Astrocyte of the cerebellum (primary cell): ENCODE measurements around the gene ATP2B1.

Source experiments
- DNase-seq: peaks from one replicate; pipeline ENCODE4 v3.0.0-alpha.2; 2011; ENCODE audit warnings: low read depth
- H3K4me3 ChIP-seq: 2 replicates; pipeline ENCODE4 v1.5.1; 2011; ENCODE audit warnings: mild to moderate bottlenecking, low read depth, low read length, moderate library complexity
- CTCF ChIP-seq: IDR thresholded peaks from 2 replicates; pipeline ENCODE4 v1.5.1; 2012; ENCODE audit warnings: low read length, low read depth, moderate library complexity, mild to moderate bottlenecking; ENCODE audit errors: missing control alignments
- in situ Hi-C: cut with HindIII; loops from 2 replicates; pipeline ENCODE4 v1.10.0; 2017; ENCODE audit warnings: low sequenced_read_pairs

The ATP2B1 gene

GRCh38 chr12:89632778-89633177 lies 75.9 kb downstream of the ATP2B1 start:
- H3K4me3 ChIP-seq = no peak overlapping the region
- in situ Hi-C loops = no loop called here
- no peak for TF ChIP-seq CTCF

GRCh38 chr12:89622115-89622514 lies 86.5 kb downstream of the ATP2B1 start:
- TF ChIP-seq CTCF = no peak
- H3K4me3 ChIP-seq = no peak overlapping the region
- in situ Hi-C loops = no loop called here
- no peak for DNase-seq

More at GRCh38 chr12:89632778-89633177, 75.9 kb downstream of the ATP2B1 start:
- no peak for DNase-seq

GRCh38 chr12:89621521-89621920 lies 87.1 kb downstream of the ATP2B1 start:
- DNase-seq = no peak
- in situ Hi-C loops = no loop called here
- H3K4me3 ChIP-seq = no peak overlapping the region
- TF ChIP-seq CTCF = no peak

- H3K4me3 ChIP-seq = no peak overlapping the region
- DNase-seq = no peak
- in situ Hi-C loops = no loop called here
- TF ChIP-seq CTCF = no peak
Measured at GRCh38 chr12:89619764-89620163, 88.9 kb downstream of the ATP2B1 start.

GRCh38 chr12:89618113-89618862 lies 90.3 kb downstream of the ATP2B1 start:
- in situ Hi-C loops = no loop called here
- no peak overlapping the region for H3K4me3 ChIP-seq
- no peak for TF ChIP-seq CTCF

GRCh38 chr12:89610366-89610765 lies 98.3 kb downstream of the ATP2B1 start:
- in situ Hi-C loops = no loop called here
- no peak for TF ChIP-seq CTCF
- no peak for DNase-seq
- no peak overlapping the region for H3K4me3 ChIP-seq

More at GRCh38 chr12:89618113-89618862, 90.3 kb downstream of the ATP2B1 start:
- no peak for DNase-seq

- no peak for DNase-seq
- no peak for TF ChIP-seq CTCF
- in situ Hi-C loops = no loop called here
- H3K4me3 ChIP-seq = no peak overlapping the region
Measured at GRCh38 chr12:89603678-89604077, 105.0 kb downstream of the ATP2B1 start.
